ENCODE data around the gene ADARB1.

ADARB1 gene

DNA sequence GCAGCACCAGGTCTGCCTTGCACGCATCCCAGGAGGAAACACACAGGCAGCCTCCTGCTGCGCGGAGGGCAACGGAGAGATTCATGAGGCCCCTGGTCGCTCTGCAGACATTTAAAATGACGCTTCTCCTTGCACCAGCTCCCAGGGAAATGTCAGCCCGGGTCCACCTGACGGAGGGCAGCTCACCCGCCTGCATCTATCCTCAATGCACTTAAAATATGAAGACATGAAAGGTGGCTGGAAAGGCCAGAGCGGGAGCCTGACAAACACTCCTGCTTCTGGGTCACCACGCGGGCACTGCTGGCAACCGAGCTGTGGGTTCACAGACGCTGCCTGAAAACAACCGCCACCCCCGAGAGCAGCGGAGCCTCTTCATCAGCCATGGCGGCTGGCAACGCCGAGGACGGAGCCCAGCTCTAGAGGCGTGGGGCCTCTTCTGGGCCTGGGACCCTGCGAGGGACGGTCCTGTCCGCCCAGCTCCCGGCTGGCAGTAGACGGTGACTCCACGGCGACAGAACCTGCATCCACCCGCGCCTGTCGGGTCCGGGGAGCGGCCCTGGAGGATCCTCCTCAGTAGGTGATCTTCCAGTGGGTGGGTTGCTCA, 190.6 kb downstream of the ADARB1 start:
- DNase-seq (ENCODE audit: low read depth): no peak
- no peak overlapping the region for H3K4me3 ChIP-seq (ENCODE audit: control insufficient read depth, low read depth, low read length)
- TF ChIP-seq, protein P1, sequence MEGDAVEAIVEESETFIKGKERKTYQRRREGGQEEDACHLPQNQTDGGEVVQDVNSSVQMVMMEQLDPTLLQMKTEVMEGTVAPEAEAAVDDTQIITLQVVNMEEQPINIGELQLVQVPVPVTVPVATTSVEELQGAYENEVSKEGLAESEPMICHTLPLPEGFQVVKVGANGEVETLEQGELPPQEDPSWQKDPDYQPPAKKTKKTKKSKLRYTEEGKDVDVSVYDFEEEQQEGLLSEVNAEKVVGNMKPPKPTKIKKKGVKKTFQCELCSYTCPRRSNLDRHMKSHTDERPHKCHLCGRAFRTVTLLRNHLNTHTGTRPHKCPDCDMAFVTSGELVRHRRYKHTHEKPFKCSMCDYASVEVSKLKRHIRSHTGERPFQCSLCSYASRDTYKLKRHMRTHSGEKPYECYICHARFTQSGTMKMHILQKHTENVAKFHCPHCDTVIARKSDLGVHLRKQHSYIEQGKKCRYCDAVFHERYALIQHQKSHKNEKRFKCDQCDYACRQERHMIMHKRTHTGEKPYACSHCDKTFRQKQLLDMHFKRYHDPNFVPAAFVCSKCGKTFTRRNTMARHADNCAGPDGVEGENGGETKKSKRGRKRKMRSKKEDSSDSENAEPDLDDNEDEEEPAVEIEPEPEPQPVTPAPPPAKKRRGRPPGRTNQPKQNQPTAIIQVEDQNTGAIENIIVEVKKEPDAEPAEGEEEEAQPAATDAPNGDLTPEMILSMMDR (conservative IDR thresholded peaks at IDR 0.05; ENCODE audit: control insufficient read depth, insufficient read depth, low read depth, low read length): no peak

- H3K4me3 ChIP-seq (ENCODE audit: control insufficient read depth, low read depth, low read length): no peak overlapping the region
- DNase-seq (ENCODE audit: low read depth): no peak
- TF ChIP-seq, protein P1 (conservative IDR thresholded peaks at IDR 0.05; ENCODE audit: control insufficient read depth, insufficient read depth, low read depth, low read length): no peak
These were observed 191.5 kb downstream of the ADARB1 start for GRCh38 chr21:45265721-45266517.

DNA sequence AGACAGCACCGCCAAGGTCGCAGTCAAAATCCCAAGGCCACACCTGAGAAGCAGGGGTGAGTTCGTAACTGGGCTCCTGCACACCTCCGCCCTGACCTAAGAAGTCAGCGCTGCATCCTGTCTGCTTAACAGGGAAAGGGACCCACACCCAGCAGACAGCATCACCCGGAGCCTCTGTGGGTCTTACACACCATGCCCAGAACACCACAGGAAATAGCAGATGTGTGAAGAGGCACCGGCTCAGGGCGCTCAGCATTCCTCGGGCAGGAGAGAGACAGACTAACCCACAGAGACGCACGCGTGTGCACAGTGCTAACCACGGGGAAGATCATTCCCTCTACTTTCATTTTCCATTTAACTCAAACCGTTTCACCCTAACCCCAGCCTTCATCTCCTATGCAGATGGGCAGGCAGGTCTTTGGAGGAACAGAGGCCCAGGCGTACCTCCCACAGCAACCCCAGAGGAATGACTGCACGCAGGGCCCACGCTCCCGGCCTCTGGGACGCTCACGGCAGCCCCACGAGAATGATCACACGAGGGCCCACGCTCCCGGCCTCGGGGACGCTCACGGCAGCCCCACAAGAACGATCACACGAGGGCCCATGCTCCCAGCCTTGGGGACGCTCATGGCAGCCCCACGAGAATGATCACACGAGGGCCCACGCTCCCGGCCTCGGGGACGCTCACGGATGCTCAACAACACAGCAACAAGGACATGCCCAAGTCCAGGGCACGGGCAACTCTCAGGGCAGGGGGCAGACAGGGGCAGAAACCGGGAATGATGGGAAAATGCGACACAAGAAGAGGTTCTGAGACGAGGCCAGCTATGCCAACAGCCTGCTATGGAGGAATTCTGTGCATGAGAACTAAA, 192.4 kb downstream of the ADARB1 start:
- DNase-seq (ENCODE audit: low read depth): no peak
- TF ChIP-seq, protein P1 (conservative IDR thresholded peaks at IDR 0.05; ENCODE audit: control insufficient read depth, insufficient read depth, low read depth, low read length): no peak

DNA sequence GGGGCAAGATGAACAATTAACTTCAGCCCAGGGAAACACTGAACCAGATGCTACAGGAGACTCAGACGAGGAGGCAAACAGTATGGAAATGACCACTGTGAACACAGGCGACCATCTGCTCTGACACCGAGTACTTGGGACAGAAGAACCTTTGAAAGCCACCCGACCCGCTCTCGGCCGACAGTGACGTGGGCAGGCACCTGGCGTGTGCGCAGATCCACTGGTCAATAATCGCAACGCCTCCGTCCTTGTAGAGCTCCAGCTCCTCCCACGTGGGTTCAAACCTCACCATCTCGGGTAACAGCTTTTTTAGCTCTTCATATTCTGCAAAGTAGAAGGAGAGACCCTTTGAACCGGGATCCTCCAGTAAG, 193.0 kb downstream of the ADARB1 start:
- no peak overlapping the region for H3K4me3 ChIP-seq (ENCODE audit: control insufficient read depth, low read depth, low read length)
- no peak for DNase-seq (ENCODE audit: low read depth)
- TF ChIP-seq, protein P1 (conservative IDR thresholded peaks at IDR 0.05; ENCODE audit: control insufficient read depth, insufficient read depth, low read depth, low read length): no peak

More for the DNA sequence above, 192.4 kb downstream of the ADARB1 start:
- H3K4me3 ChIP-seq (ENCODE audit: control insufficient read depth, low read depth, low read length): no peak overlapping the region

DNA sequence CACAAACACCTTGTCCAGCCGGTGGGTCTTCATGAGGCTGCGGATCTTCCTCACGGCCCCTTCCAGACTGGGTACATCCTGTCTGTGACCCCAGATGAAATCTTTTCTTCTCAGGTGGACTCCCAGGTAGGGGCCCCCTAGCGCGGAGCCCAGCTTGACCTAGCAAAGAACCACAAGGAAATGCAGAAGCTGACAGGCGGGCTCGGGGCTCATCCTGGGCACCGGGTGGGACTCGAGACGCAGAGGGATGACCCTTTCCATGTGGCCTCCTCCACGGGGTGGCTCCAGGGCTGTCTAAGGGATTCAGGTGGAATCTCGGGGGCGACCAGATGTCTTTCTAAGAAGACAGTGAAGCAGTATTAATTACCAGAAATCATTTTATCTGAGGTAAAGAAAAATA, 195.5 kb downstream of the ADARB1 start:
- TF ChIP-seq, protein P1 (conservative IDR thresholded peaks at IDR 0.05; ENCODE audit: control insufficient read depth, insufficient read depth, low read depth, low read length): no peak
- no peak for DNase-seq (ENCODE audit: low read depth)
- H3K4me3 ChIP-seq (ENCODE audit: control insufficient read depth, low read depth, low read length): no peak overlapping the region

DNA sequence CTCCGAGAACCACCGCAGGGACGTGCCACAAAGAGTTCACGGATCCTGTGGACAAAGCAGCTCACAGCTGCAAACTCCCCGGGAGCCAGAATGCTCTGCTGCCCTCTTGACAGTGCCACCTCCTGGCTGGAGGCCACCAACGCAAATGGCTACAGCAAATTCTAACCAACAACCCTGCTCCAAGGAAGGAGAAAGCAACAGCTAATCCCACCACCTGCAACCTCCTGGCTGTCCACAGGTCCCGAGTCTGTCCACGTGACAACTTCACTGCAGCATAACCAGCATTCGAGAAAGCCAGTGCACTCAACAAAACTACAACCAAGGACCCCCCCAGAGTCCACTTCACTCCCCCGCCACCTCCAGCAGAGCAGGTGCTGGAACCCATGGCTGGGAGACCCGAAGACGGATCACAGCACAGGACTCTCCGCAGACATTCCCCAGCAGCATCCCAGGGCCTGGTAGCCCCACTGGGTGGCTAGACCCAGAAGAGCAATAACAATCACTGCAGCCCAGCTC, 196.0 kb downstream of the ADARB1 start:
- H3K4me3 ChIP-seq (ENCODE audit: control insufficient read depth, low read depth, low read length): no peak overlapping the region
- TF ChIP-seq, protein P1 (conservative IDR thresholded peaks at IDR 0.05; ENCODE audit: control insufficient read depth, insufficient read depth, low read depth, low read length): peak; percentile 29
- DNase-seq (ENCODE audit: low read depth): no peak
